Astrocyte (in vitro differentiated cells and primary cell): Measurements from ENCODE around the gene ZFPM1. TPM values are rescaled to one million over a fixed set of nuclear protein-coding genes. Genes with fewer than 3 reads are reported as not detected.

Experiments
- DNase-seq: peaks from one replicate; pipeline ENCODE4 v3.0.0-alpha.2; 2010; ENCODE audit warnings: low read depth
- FAIRE-seq: peaks from 2 replicates; lab custom pipeline; 2011; peaks lifted over from hg19 to GRCh38; lab: Jason Lieb, UNC
- H2AFZ ChIP-seq: 2 replicates; pipeline ENCODE4 v1.6.0; 2012; ENCODE audit warnings: low read depth, low read length, inconsistent platforms
- H3K27ac ChIP-seq: 2 replicates; pipeline ENCODE4 v1.5.1; 2011; ENCODE audit warnings: low read depth, low read length, inconsistent platforms
- H3K27me3 ChIP-seq: 2 replicates; pipeline ENCODE4 v1.6.0; 2011; ENCODE audit warnings: low read length, inconsistent platforms; ENCODE audit not compliant: insufficient read depth
- H3K36me3 ChIP-seq: 2 replicates; pipeline ENCODE4 v1.5.1; 2011; ENCODE audit warnings: low read length, inconsistent platforms; ENCODE audit not compliant: insufficient read depth
- H3K4me1 ChIP-seq: 2 replicates; pipeline ENCODE4 v1.5.1; 2011; ENCODE audit warnings: low read length, inconsistent platforms; ENCODE audit not compliant: insufficient read depth
- H3K4me2 ChIP-seq: 2 replicates; pipeline ENCODE4 v1.6.0; 2012; ENCODE audit warnings: low read length, inconsistent platforms
- H3K4me3 ChIP-seq: 2 replicates; pipeline ENCODE4 v1.5.1; 2011; ENCODE audit warnings: low read depth, mild to moderate bottlenecking, low read length, inconsistent platforms; ENCODE audit not compliant: insufficient read depth
- H3K79me2 ChIP-seq: 2 replicates; pipeline ENCODE4 v1.6.0; 2012; ENCODE audit warnings: mild to moderate bottlenecking, low read length, inconsistent platforms; ENCODE audit not compliant: insufficient read depth
- H3K9ac ChIP-seq: 2 replicates; pipeline ENCODE4 v1.6.0; 2012; ENCODE audit warnings: mild to moderate bottlenecking, low read length, inconsistent platforms
- H3K9me3 ChIP-seq: 2 replicates; pipeline ENCODE4 v1.5.1; 2012; ENCODE audit warnings: low read depth, mild to moderate bottlenecking, low read length, inconsistent platforms; ENCODE audit not compliant: insufficient read depth
- H4K20me1 ChIP-seq: 2 replicates; pipeline ENCODE4 v1.6.0; 2012; ENCODE audit warnings: low read length, inconsistent platforms; ENCODE audit not compliant: insufficient read depth
- H3K27ac Mint-ChIP-seq: one replicate; pipeline ENCODE4 v1.8.0; 2021; ENCODE audit warnings: mild to moderate bottlenecking, mixed read lengths; ENCODE audit not compliant: unreplicated experiment
- H3K27me3 Mint-ChIP-seq: one replicate; pipeline ENCODE4 v1.8.0; 2021; ENCODE audit warnings: low read depth, mixed read lengths; ENCODE audit not compliant: unreplicated experiment
- H3K36me3 Mint-ChIP-seq: one replicate; pipeline ENCODE4 v1.8.0; 2021; ENCODE audit warnings: low read depth, mixed read lengths; ENCODE audit not compliant: unreplicated experiment
- H3K4me1 Mint-ChIP-seq: one replicate; pipeline ENCODE4 v1.8.0; 2021; ENCODE audit warnings: low read depth, mixed read lengths; ENCODE audit not compliant: unreplicated experiment
- H3K4me3 Mint-ChIP-seq: one replicate; pipeline ENCODE4 v1.8.0; 2021; ENCODE audit warnings: mild to moderate bottlenecking, moderate library complexity, mixed read lengths; ENCODE audit not compliant: unreplicated experiment
- H3K9me3 Mint-ChIP-seq: one replicate; pipeline ENCODE4 v1.8.0; 2021; ENCODE audit warnings: mild to moderate bottlenecking, mixed read lengths; ENCODE audit not compliant: unreplicated experiment
- CTCF ChIP-seq: IDR thresholded peaks from 2 replicates; pipeline ENCODE4 v1.5.1; 2011; ENCODE audit warnings: low read depth, mild to moderate bottlenecking, inconsistent platforms, low read length, moderate library complexity; ENCODE audit not compliant: insufficient read depth
- EZH2 ChIP-seq: IDR thresholded peaks from 2 replicates; pipeline ENCODE4 v1.6.1; 2012; ENCODE audit warnings: mild to moderate bottlenecking, low read length, inconsistent platforms; ENCODE audit not compliant: insufficient read depth
- total RNA-seq: library from RNA; stranded (reverse); gene quantifications from 2 replicates; pipeline ENCODE4 v1.2.1, GENCODE V29; 2021

ZFPM1 gene
- total RNA-seq, 1 donor from 2014 or later = 8.6 TPM

DNA sequence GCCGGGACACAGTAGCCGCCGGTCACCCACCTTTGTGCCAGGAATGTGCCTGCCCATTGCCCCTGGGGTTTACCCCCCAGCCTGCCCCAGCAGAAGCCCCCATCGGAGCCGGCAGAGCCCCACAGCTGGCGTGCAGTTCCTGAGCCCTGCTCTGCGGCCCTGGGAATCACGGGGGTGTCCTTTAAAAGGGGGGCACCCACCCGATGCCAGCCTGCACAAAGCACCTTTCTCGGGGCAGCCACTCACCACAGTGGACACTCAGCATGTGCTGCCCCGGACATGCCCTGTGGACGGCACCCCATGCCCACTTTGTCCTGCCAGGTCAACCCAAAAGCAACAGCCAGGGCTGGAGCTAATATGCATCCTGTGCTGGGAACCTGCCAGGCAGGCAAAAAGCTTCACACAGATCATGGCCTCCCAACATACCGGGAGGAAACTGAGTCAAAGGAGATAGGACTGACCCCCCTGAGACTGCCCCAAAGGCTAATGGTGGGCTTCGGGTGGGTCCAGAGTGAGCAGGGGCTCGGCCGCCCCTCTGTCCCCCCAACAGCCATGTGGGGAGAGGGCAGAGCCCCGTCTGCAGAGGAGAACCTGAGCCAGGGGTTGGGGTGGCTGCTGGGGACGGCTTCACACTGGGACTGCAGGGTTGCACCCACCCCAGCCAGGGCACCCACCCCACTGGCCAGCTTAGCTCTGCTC lies 71.3 kb downstream of the ZFPM1 start:
- H3K4me3 ChIP-seq = no peak overlapping the region
- TF ChIP-seq EZH2 (no peak), CTCF (no peak)
- no peaks in the 10 kb centered on the region for H3K36me3 ChIP-seq
- DNase-seq (no peak), FAIRE-seq (no peak)
- H3K27me3 ChIP-seq = peaks cover 3% of the 10 kb centered on the region
- H3K4me1 Mint-ChIP-seq = no peaks in the 10 kb centered on the region
- H2AFZ ChIP-seq = no peak overlapping the region
- H3K4me3 Mint-ChIP-seq = no peak overlapping the region
- no peaks in the 10 kb centered on the region for H3K79me2 ChIP-seq
- H3K4me1 ChIP-seq = peaks cover 2% of the 10 kb centered on the region
- no peak overlapping the region for H3K27ac Mint-ChIP-seq
- H3K9ac ChIP-seq = no peak overlapping the region
- peaks cover 2% of the 10 kb centered on the region for H3K27me3 Mint-ChIP-seq
- H3K9me3 ChIP-seq = no peaks in the 10 kb centered on the region
- H3K36me3 Mint-ChIP-seq = peaks cover 7% of the 10 kb centered on the region
- H4K20me1 ChIP-seq = peaks cover 60% of the 10 kb centered on the region
- H3K27ac ChIP-seq = no peak overlapping the region
- H3K9me3 Mint-ChIP-seq = no peaks in the 10 kb centered on the region
- H3K4me2 ChIP-seq = no peak overlapping the region

GRCh38 chr16:88524973-88525662 lies 72.0 kb downstream of the ZFPM1 start:
- Histone ChIP-seq H3K4me2 (no peak overlapping the region), H2AFZ (no peak overlapping the region), H3K4me3 (no peak overlapping the region), H4K20me1 (peaks cover 55% of the 10 kb centered on the region), H3K4me1 (peaks cover 2% of the 10 kb centered on the region), H3K9me3 (no peaks in the 10 kb centered on the region), H3K27me3 (peaks cover 3% of the 10 kb centered on the region), H3K36me3 (no peaks in the 10 kb centered on the region), H3K27ac (no peak overlapping the region), H3K9ac (no peak overlapping the region), H3K79me2 (no peaks in the 10 kb centered on the region)
- peaks cover 7% of the 10 kb centered on the region for H3K36me3 Mint-ChIP-seq
- no peak for TF ChIP-seq CTCF
- TF ChIP-seq EZH2 = no peak
- H3K27me3 Mint-ChIP-seq = peaks cover 2% of the 10 kb centered on the region
- H3K9me3 Mint-ChIP-seq = no peaks in the 10 kb centered on the region
- no peaks in the 10 kb centered on the region for H3K4me1 Mint-ChIP-seq
- no peak overlapping the region for H3K27ac Mint-ChIP-seq
- no peak for DNase-seq
- no peak for FAIRE-seq
- no peak overlapping the region for H3K4me3 Mint-ChIP-seq

- Histone ChIP-seq H4K20me1 (peaks cover 52% of the 10 kb centered on the region), H2AFZ (no peak overlapping the region), H3K79me2 (no peaks in the 10 kb centered on the region), H3K27me3 (peaks cover 3% of the 10 kb centered on the region), H3K4me2 (no peak overlapping the region), H3K4me1 (peaks cover 2% of the 10 kb centered on the region), H3K36me3 (no peaks in the 10 kb centered on the region), H3K27ac (no peak overlapping the region), H3K9me3 (no peaks in the 10 kb centered on the region), H3K9ac (no peak overlapping the region), H3K4me3 (no peak overlapping the region)
- Mint-ChIP-seq H3K27me3 (peaks cover 2% of the 10 kb centered on the region), H3K4me3 (no peak overlapping the region), H3K36me3 (peaks cover 9% of the 10 kb centered on the region), H3K27ac (no peak overlapping the region), H3K4me1 (no peaks in the 10 kb centered on the region), H3K9me3 (no peaks in the 10 kb centered on the region)
- DNase-seq = no peak
- FAIRE-seq = no peak
- no peak for TF ChIP-seq CTCF
Measured at GRCh38 chr16:88525663-88525990, 72.5 kb downstream of the ZFPM1 start.
